Activated CD8-positive, alpha-beta T cell treated with anti-CD3 and anti-CD28 coated beads, Interleukin-2, amount 10 ng/mL, durations not matched to agents 7 days and 5 days (primary cell): Measurements from ENCODE around the gene SETBP1. TPM values are rescaled to one million over a fixed set of nuclear protein-coding genes. Genes with fewer than 3 reads are reported as not detected.

Experiments used
- ATAC-seq: fragments of 150-1000 bp; cut with Tn5 transposase; one replicate; pipeline ENCODE4 v1.10.0; 2021; ENCODE audit warnings: moderate library complexity
- CTCF ChIA-PET: fragments of 350-600 bp; sonication (Branson Sonifier 250); formaldehyde crosslinking; loops from one replicate; lab custom pipeline; 2021; ENCODE audit warnings: antibody characterized with exemption; lab: Charles Lee
- POLR2A ChIA-PET: fragments of 350-600 bp; sonication (Branson Sonifier 250); formaldehyde crosslinking; loops from one replicate; lab custom pipeline; 2021; ENCODE audit warnings: antibody characterized with exemption; lab: Charles Lee
- DNase-seq: peaks from one replicate; pipeline ENCODE4 v3.0.0-alpha.2; 2020
- H3K27ac Mint-ChIP-seq: one replicate; pipeline ENCODE4 v1.8.0; 2021; ENCODE audit warnings: mild to moderate bottlenecking, mixed read lengths
- H3K27me3 Mint-ChIP-seq: one replicate; pipeline ENCODE4 v1.8.0; 2021; ENCODE audit warnings: low read depth, mixed read lengths
- H3K36me3 Mint-ChIP-seq: one replicate; pipeline ENCODE4 v1.8.0; 2021; ENCODE audit warnings: low read depth, mixed read lengths
- H3K4me1 Mint-ChIP-seq: one replicate; pipeline ENCODE4 v1.8.0; 2021; ENCODE audit warnings: low read depth, mixed read lengths
- H3K4me3 Mint-ChIP-seq: one replicate; pipeline ENCODE4 v1.8.0; 2021; ENCODE audit warnings: mild to moderate bottlenecking, mixed read lengths
- H3K9me3 Mint-ChIP-seq: one replicate; pipeline ENCODE4 v1.8.0; 2022; ENCODE audit warnings: mixed read lengths; ENCODE audit not compliant: insufficient read depth
- total RNA-seq, 2 experiments: library from RNA; stranded (reverse); gene quantifications; one replicate each; pipeline ENCODE4 v1.2.3, GENCODE V29; 2021

The SETBP1 gene
- total RNA-seq, 2 experiments from 2014 or later = 7.0 to 8.4 TPM

DNA sequence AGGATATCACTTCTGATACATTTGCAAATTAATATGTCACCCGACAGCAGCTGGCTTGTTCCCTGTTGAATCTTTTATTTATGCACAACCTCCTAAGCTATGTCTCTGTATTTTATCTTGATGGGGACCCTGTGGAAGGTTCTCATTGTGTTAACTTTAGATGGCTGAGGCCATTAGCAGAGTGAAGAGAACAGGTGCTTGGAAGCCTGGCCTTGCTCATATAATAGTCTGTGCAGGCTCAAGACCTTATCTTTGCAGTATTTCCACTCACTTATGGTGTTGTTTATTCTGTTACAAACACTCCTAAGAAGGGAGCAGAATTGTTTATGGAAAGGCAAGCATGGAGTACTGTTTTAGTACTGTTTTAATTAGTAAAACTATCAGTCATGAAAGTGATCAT, 107.6 kb downstream of the SETBP1 start:
- Mint-ChIP-seq H3K36me3 (no peaks in the 10 kb centered on the region), H3K4me3 (no peak overlapping the region), H3K27ac (no peak overlapping the region), H3K9me3 (no peaks in the 10 kb centered on the region), H3K4me1 (peaks cover 6% of the 10 kb centered on the region), H3K27me3 (no peaks in the 10 kb centered on the region)
- ATAC-seq (no peak), DNase-seq (no peak)
- POLR2A ChIA-PET = no interaction called here
- CTCF ChIA-PET = interaction anchor here (1.4 kb wide), 1 partner anchor 11 kb away, joined by 3 read pairs; no protein-coding TSS in a partner anchor

DNA sequence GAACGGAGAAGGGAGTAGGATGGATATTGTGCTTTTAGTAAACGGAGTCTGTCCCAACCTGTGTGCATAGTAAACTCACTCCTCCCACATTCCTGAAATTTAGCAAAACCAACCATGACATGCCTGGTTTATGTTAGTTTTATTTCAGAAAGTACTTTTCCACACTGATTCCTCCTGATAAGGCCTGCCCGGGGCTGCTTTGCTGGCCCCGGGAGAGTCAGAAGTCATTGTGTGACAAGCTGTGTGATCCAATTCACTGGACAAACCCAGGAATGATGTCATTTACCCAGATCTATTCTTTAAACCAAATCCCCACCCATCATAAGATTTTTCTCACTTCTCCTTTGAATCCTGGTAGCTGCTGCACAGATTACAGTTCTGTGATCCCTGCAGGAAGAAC, 109.0 kb downstream of the SETBP1 start:
- ChIA-PET POLR2A (no interaction called here), CTCF (no interaction called here)
- Mint-ChIP-seq H3K27me3 (peaks cover 3% of the 10 kb centered on the region), H3K4me1 (peaks cover 6% of the 10 kb centered on the region), H3K4me3 (no peak overlapping the region), H3K36me3 (no peaks in the 10 kb centered on the region), H3K9me3 (no peaks in the 10 kb centered on the region), H3K27ac (no peak overlapping the region)
- DNase-seq (no peak), ATAC-seq (no peak)

DNA sequence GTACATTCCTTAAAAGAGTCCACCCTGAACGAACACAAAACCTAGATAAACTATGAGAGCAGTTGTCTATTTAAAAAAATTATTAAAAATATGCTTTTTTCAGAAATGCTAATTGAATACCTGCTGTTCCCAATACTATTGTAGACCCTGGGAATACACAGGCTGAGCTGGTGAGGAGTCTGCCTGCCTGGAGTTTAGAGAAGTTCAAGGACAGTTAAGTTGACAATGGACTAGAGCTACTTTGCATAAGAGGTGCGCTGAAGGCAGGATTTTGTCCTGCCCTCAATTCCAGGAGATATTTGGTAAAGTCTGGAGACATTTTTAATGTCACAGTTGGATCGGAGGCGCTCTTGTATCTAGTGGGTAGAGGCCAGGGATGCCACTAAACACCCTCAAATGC, 110.2 kb downstream of the SETBP1 start:
- no peaks in the 10 kb centered on the region for H3K36me3 Mint-ChIP-seq
- H3K4me3 Mint-ChIP-seq = no peak overlapping the region
- no peak overlapping the region for H3K27ac Mint-ChIP-seq
- peaks cover 3% of the 10 kb centered on the region for H3K27me3 Mint-ChIP-seq
- POLR2A ChIA-PET = no interaction called here
- no peaks in the 10 kb centered on the region for H3K9me3 Mint-ChIP-seq
- CTCF ChIA-PET = no interaction called here
- no peak for DNase-seq
- H3K4me1 Mint-ChIP-seq = peaks cover 6% of the 10 kb centered on the region
- no peak for ATAC-seq

DNA sequence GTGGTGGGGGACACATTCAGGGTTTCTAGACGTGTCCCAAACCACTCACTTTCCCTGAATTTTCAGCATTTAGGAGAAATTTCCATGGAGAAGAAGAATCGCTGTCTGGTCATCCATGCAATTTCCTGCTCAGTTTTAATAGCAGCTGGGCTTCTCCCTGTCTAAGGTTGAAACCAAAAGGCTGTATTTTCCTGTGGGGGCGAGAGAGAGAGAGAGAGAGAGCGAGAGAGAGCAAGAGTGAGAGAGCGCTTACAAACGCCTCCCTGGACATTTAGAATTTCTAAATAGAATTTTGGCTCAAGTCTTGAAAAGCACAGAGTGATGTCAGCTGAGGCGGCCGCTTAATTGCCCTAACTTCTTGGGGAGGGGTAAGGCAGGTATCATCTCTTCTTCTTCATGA, 110.8 kb downstream of the SETBP1 start:
- Mint-ChIP-seq H3K4me1 (peaks cover 6% of the 10 kb centered on the region), H3K36me3 (no peaks in the 10 kb centered on the region), H3K27me3 (peaks cover 3% of the 10 kb centered on the region), H3K27ac (no peak overlapping the region), H3K4me3 (no peak overlapping the region), H3K9me3 (no peaks in the 10 kb centered on the region)
- ATAC-seq = no peak
- DNase-seq = no peak
- CTCF ChIA-PET = no interaction called here
- POLR2A ChIA-PET = no interaction called here

DNA sequence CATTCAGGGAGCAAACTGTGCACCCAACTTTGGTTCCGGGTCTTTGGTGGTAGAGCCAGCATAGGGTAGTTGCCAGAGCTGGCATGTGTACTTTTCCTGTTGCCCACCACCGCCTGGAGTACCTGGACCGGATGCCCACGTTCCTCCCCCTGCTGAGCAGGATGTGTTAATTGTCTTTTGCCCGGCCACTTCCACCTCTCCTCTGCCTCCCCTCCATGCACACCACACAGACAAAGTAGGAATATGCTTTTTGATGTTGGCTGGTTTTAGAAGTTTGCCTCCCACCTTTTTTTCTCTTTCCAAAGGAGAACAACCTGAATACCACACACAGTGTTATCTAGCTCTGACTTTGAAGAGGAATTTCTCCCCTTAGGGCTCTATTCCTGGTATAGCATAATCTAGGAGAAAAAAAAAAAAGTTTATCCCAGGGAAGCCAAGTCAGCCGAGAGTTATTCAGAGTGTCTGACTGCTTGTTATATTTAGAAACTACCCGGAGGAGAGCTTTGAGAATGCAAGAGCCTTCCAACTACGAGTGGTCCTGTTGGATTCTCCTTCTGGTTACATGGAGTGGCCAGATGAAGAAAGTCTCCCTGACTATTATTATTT, 111.9 kb downstream of the SETBP1 start:
- Mint-ChIP-seq H3K27ac (no peak overlapping the region), H3K4me3 (no peak overlapping the region), H3K27me3 (peaks cover 3% of the 10 kb centered on the region), H3K4me1 (no peaks in the 10 kb centered on the region), H3K36me3 (no peaks in the 10 kb centered on the region), H3K9me3 (no peaks in the 10 kb centered on the region)
- CTCF ChIA-PET = interaction anchor here (0.6 to 0.7 kb wide), 2 partner anchors 40 to 80 kb away, joined by 3 to 4 read pairs; no protein-coding TSS in a partner anchor
- POLR2A ChIA-PET = no interaction called here
- ATAC-seq (no peak), DNase-seq (no peak)

DNA sequence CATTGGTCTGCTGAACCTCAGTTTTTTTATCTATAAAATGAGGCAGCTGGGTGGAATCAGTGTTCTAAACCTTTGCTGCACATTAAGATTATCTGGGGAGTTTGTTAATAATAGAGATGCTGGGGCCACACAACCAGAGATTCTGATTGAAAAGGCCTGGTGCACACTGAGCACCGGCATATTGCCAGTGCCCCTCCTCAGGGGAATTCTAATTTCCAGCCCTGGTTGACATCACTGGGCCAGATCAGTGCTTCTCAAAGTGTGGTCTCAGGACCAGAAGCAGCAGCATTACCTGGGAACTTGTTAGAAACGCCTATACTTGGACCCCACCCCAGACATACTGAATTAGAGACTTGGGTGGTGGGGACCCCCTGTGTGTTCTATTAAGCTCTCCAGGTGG, 112.5 kb downstream of the SETBP1 start:
- H3K4me3 Mint-ChIP-seq = no peak overlapping the region
- DNase-seq (no peak), ATAC-seq (no peak)
- H3K27ac Mint-ChIP-seq = no peak overlapping the region
- ChIA-PET POLR2A (no interaction called here), CTCF (interaction anchor here (0.6 to 0.7 kb wide), 2 partner anchors 41 to 81 kb away, joined by 3 to 4 read pairs; no protein-coding TSS in a partner anchor)
- no peaks in the 10 kb centered on the region for H3K9me3 Mint-ChIP-seq
- H3K36me3 Mint-ChIP-seq = no peaks in the 10 kb centered on the region
- peaks cover 3% of the 10 kb centered on the region for H3K27me3 Mint-ChIP-seq
- no peaks in the 10 kb centered on the region for H3K4me1 Mint-ChIP-seq

DNA sequence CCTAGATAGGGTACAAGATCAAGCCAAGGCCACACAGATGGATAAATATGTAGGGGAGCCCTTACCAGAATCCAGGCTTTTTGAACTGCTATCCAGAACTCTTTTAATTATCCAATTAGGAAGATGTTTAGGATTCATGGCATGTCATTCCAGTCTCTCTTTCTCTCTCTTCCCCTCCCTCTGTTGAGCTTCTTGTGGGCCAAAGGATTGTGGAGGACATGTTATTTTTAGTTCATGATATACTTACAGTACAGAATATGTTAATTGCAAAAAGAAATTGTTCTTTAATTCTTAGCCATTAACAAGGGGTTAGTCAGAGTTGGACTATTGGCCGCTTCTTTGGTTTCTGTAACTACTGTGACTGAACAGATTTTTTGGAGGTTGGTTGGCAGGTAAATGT, 113.0 kb downstream of the SETBP1 start:
- Mint-ChIP-seq H3K4me1 (peaks cover 3% of the 10 kb centered on the region), H3K4me3 (no peak overlapping the region), H3K36me3 (no peaks in the 10 kb centered on the region), H3K9me3 (no peaks in the 10 kb centered on the region), H3K27me3 (peaks cover 3% of the 10 kb centered on the region), H3K27ac (no peak overlapping the region)
- ChIA-PET CTCF (no interaction called here), POLR2A (no interaction called here)
- ATAC-seq (no peak), DNase-seq (no peak)

DNA sequence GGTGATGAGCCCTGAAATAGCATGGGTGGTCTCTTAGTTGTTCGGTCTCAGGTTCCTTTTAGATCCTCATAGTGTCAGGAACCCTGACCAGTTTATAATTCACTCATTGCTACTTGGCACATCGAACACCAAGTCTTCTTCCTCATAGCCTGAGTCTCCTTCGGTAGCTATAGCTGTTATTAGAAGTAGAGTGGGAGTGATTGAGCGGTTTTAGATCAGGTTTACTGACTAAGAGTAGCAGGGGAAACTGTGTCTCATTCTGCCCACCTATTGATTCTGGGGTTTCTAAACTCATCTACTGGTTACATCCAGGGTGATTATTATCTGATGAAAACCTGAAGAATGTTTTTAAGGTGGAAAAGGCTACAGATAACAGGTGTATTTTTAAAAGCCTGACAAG, 114.6 kb downstream of the SETBP1 start:
- ATAC-seq (no peak), DNase-seq (no peak)
- H3K4me1 Mint-ChIP-seq = peaks cover 18% of the 10 kb centered on the region
- H3K36me3 Mint-ChIP-seq = peaks cover 2% of the 10 kb centered on the region
- H3K4me3 Mint-ChIP-seq = no peak overlapping the region
- H3K9me3 Mint-ChIP-seq = peaks cover 2% of the 10 kb centered on the region
- no peak overlapping the region for H3K27ac Mint-ChIP-seq
- POLR2A ChIA-PET = interaction anchor here (0.6 kb wide), 1 partner anchor 35 kb away, joined by 3 read pairs; no protein-coding TSS in a partner anchor
- H3K27me3 Mint-ChIP-seq = peaks cover 3% of the 10 kb centered on the region
- CTCF ChIA-PET = interaction anchor here (1.0 kb wide), 1 partner anchor 8 kb away, joined by 3 read pairs; no protein-coding TSS in a partner anchor

DNA sequence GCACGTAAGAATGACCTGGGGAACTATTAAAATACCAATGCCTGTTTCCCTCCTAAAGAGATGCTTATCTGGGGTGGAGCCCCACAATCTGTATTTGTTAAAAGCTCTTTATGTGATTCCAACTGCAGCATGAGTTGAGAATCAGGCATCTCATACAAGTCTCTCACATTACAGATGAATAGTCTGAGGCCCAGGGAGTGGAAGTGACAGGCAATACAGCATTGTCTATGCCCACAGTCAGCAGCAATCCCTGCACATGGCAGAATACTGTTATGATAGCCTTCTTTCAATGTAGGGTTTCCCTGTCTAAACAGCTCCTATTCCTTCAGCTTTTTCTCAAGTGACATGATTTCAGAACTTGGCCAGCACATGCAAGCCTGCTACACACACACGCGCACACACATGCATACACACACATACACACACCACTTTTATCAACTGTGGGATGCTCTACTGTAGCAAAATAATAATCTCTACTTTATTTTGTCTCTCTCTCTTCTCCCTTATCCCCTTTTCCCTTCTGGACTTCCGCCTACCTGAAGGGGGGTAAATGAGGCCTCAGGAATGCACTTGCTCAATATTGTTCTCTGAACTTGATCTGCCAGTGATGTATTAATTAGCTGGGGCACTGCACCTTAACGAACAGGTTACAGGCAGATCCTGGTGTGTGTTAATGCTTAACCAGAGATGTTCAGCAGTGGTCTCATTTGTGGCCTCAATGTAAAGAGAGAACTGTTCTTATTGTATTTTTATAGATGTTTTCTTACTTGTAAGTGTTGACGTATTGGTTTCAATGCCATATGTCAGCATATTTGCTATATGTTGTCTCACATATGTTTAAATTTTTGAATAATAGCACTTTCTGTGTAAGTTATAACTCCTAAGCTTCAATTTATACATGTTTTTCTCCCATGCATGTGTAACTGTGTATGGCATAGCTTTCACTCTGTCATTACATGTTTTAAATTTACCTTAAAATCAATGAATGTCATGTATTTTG, 116.0 kb downstream of the SETBP1 start:
- H3K4me3 Mint-ChIP-seq = no peak overlapping the region
- ChIA-PET CTCF (no interaction called here), POLR2A (no interaction called here)

DNA sequence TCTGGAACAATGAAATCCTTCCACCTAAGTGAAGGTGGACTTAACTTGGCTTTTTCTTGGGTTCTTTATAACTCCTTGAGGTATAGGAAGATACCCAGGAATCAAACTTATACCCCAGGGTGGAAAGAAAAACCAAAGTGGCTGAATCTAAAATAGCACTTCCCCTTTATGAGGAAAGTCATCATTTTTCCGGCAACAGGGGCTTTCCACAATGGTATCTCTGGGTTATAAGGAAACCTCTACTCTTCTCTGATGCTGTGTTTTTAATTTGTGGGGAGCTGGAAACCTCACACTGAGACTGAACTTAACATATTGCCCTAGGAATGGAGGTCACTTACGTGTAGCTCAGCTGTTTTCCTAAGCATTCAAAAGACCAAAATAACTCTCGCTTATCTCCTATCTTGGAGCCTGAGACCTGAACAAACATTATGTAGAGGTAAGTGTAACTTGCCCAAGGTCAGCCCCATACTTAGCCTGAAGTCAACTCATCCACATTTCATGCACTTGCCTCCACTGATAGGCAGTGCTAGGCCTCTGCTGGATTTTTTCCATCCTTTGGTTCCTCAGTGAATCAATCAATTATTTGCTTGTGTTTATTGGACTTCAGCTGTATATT, 117.9 kb downstream of the SETBP1 start:
- Mint-ChIP-seq H3K4me1 (peaks cover 26% of the 10 kb centered on the region), H3K9me3 (peaks cover 4% of the 10 kb centered on the region), H3K27ac (no peak overlapping the region), H3K36me3 (peaks cover 11% of the 10 kb centered on the region), H3K4me3 (no peak overlapping the region), H3K27me3 (peaks cover 3% of the 10 kb centered on the region)
- POLR2A ChIA-PET = no interaction called here
- ATAC-seq = no peak
- CTCF ChIA-PET = interaction anchor here (1.0 to 1.2 kb wide), 3 partner anchors 10 to 115 kb away, joined by 3 to 4 read pairs (median 3); no protein-coding TSS in a partner anchor
- no peak for DNase-seq

More for the DNA sequence above, 116.0 kb downstream of the SETBP1 start:
- H3K36me3 Mint-ChIP-seq = peaks cover 11% of the 10 kb centered on the region
- DNase-seq = no peak
- no peak for ATAC-seq
- H3K27me3 Mint-ChIP-seq = peaks cover 3% of the 10 kb centered on the region
- H3K4me1 Mint-ChIP-seq = peaks cover 23% of the 10 kb centered on the region
- no peak overlapping the region for H3K27ac Mint-ChIP-seq
- peaks cover 4% of the 10 kb centered on the region for H3K9me3 Mint-ChIP-seq

DNA sequence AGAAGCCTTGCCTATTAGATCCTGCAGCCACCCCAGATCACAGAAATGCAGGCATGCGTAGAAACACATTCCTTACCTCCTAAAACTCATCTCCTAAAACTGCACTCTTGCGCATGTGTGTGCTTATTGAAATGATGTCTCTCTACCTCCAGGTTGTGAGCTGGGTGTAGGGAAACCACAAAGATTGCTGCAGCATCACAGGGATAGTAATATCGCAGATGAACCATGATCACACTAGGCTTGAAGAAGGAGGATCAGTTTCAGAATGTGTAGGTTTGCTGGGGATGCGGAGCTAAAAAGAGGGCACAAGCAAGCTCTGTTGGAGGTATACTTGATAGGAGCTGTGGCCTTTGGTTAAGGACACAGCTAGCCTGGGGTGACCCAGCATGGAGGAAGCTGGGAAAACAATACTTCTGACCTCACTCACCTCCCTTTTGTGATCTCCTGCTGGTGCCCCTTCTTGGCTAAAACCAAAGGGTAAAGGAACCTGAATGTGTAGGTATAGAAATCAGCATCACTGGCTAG, 118.8 kb downstream of the SETBP1 start:
- Mint-ChIP-seq H3K36me3 (peaks cover 11% of the 10 kb centered on the region), H3K4me1 (peaks cover 26% of the 10 kb centered on the region), H3K27me3 (peaks cover under 1% of the 10 kb centered on the region), H3K27ac (peak overlapping the region; percentile 53), H3K4me3 (no peak overlapping the region), H3K9me3 (peaks cover 4% of the 10 kb centered on the region)
- ATAC-seq (peak; percentile 15), DNase-seq (no peak)
- ChIA-PET POLR2A (interaction anchor here (0.7 to 1.2 kb wide), 2 partner anchors 16 to 40 kb away, joined by 3 read pairs; no protein-coding TSS in a partner anchor), CTCF (interaction anchor here (1.0 to 1.2 kb wide), 4 partner anchors 9 to 116 kb away, joined by 3 to 5 read pairs (median 4); no protein-coding TSS in a partner anchor)
